ENCODE results near the gene SERPINE2. TPM values are rescaled to one million over a fixed set of nuclear protein-coding genes. Genes with fewer than 3 reads are reported as not detected.
"Not testable (repeated sequence)": the region's sequence is repeated elsewhere in the genome, so short reads cannot be mapped to it uniquely, and the experiment has no call there.

Gene SERPINE2
- total RNA-seq, 2 donors from 2014 or later, result 14.9 to 52.8 TPM

DNA sequence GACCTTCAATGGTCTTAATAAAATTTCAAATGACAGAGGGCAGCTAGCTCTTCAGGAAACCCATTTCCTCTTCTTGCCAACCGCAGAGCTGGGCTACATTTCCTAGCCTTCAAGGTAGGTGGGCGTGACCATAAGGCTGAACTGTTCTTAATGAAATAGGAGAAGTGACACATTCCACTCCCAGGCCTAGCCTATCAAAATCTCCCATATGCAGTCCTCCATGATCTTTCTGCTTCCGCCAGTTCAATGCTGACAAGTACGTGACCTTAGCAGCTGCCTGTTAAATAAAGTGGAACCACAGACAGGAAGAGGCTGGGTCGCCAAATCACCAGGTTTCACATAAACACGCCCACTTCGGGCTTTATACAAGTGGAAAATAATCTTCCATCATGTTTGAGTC lies 13.2 kb downstream of the SERPINE2 start:
- intact Hi-C loops (cut with DNase I), result no loop called here
- ATAC-seq (peak in 1 of 2 donors; percentile 30), DNase-seq (no peak)

DNA sequence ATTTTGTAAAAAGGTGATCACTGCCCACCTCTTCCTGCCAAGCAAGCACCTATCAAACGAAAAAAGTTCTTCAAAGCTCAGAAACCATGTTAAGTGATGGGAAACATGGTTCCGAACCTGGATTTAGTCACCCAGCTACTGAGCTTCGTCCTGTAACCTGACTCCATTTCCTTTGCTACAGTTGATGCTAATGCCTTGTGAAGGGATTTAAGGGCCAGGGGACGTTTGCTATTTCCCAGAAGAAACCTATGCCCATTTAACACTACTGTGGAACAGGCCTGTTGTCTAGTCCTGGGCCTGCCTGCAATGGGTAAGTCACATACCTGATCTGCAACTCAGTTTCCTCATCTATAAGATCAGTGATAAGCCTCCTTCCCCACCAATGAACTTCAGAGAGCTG lies 14.8 kb downstream of the SERPINE2 start:
- DNase-seq (no peak), ATAC-seq (no peak)
- intact Hi-C loops (cut with DNase I), result no loop called here

DNA sequence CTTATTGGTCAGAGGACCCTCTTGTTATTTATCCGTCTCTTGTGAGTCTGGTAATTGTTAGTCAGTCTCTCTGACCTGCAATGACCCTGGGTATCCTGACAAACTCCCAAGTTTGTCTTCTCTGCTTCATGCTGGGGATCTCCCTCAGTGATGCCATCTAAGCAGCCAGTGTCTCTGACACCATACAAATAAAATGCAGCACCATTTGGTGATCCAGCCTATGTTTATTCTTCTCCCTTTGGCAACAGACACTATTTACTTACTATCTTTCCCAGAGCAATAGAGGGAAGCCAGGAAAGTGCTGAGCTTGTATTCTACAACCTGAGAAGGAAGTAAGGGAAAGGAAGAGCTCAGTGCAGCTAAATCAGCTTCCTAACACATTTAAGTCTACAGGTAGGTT lies 15.9 kb downstream of the SERPINE2 start:
- DNase-seq, result no peak
- intact Hi-C loops (cut with DNase I), result no loop called here

DNA sequence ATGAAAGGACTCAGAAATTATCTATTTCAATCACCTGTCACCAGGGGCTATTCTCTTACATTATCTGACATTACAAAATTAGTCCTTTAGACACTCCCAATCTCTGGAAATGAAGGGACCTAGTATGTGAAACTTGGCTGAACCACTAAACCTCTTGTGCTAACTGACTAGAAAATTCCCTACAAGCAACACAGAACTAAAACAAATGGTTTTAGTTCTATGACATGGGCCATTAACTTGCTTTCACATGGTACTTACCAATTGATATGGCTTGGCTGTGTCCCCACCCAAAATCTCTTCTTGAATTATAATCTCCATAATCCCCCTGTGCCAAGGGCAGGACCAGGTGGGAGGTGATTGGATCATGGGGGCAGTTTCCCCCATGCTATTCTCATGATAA lies 16.6 kb downstream of the SERPINE2 start:
- intact Hi-C loops (cut with DNase I), result no loop called here
- no peak for ATAC-seq
- DNase-seq, result no peak

More for the DNA sequence above, 15.9 kb downstream of the SERPINE2 start:
- ATAC-seq, result no peak

DNA sequence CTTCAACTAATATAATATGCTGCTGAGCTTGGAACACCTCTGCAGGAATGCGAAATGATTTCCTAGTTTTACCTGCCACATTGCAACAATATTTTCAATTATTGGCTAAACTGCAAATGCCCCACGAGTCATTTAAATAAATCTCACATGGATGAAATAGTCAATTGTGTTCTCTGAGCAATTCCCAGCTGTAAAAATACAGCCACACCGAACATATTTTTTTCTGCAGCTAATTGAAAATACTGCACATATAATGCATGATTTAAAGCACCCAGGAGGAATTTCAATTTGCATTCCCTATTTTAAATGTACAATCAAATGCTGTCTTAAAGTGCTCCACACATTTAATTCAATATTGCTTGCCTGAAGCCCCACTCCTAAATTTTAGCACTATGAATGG lies 18.6 kb downstream of the SERPINE2 start:
- intact Hi-C loops (cut with DNase I), result no loop called here
- ATAC-seq, result no peak

DNA sequence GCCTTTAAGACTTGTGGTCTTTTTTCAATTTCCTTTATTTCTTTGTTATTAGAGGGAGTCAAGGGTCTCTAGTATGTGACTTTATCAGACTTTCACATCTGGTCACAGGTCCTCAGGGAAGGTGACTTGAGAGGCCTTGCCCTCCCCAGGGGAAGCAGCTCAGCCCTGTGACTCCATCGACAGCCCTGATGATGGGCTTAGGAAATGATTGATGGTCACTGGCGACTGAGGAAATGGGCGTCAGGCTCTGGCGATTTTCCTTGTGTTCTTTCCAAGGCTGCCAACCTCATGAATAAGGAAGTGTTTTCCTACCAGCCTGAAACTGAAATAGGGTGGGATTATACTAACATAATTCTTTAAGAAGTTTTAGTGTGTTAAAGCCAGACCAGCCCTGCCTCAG lies 21.1 kb downstream of the SERPINE2 start:
- no peak for ATAC-seq
- DNase-seq, result no peak
- intact Hi-C loops (cut with DNase I), result no loop called here

More for the DNA sequence above, 18.6 kb downstream of the SERPINE2 start:
- DNase-seq, result no peak

DNA sequence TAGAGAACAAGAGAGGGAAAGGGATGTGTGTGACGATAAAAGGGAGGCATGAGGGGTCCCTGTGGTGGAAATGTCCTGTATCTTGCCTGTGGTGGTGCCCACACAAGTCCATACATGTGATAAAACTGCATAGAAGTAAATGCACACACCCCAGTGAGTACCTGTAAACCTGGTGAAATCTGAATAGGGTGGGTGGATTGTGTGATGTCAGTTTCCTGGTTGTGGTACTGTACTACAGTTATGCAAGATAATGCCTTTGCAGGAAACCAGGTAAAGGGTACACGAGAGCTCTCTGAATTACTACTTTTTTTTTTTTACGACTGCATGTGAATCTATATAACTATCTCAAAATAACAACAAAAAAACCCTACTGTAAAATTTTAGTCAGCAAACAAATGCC lies 22.1 kb downstream of the SERPINE2 start:
- DNase-seq, result no peak
- intact Hi-C loops (cut with DNase I), result no loop called here

DNA sequence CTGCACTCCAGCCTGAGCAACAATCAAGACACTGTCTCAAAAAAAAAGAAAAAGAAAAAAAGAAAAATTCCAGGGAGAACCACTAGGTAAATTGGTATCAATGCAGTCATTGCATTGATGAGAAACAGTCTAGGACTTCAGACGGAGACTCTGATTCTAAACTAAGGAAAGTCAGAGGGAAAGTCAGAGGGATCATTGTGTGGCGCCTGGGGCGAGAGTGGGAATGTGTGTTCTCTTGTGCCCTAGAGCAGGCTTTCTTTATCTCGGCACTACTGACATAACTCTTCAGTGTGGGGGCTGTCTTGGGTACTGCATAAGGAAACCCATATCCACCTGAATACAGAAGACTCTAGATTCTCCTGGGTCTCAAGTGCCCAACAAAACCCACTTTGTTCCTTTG lies 24.8 kb downstream of the SERPINE2 start:
- no peak for DNase-seq
- intact Hi-C loops (cut with DNase I), result no loop called here
- no peak for ATAC-seq

More for the DNA sequence above, 22.1 kb downstream of the SERPINE2 start:
- ATAC-seq, result no peak

DNA sequence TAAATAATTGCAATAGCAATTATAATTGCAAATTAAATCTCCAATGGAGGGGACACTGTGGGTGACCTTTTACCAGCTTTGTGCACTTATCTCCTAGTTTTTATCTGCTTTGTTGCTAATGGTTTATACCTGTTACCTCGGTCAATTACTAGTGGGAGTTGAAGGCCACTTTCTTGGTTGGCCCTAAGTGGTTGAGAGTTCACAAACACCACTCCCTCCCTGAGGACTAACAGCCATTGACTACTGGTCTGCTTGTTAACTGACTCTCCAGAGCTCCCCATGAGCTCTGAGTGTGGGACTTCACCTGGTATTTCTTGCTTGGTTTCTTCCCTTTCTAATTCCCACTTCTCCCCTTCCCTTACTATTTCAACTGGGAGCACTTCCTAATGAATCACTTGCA lies 27.2 kb downstream of the SERPINE2 start:
- intact Hi-C loops (cut with DNase I), result no loop called here
- DNase-seq, result no peak
- no peak for ATAC-seq

DNA sequence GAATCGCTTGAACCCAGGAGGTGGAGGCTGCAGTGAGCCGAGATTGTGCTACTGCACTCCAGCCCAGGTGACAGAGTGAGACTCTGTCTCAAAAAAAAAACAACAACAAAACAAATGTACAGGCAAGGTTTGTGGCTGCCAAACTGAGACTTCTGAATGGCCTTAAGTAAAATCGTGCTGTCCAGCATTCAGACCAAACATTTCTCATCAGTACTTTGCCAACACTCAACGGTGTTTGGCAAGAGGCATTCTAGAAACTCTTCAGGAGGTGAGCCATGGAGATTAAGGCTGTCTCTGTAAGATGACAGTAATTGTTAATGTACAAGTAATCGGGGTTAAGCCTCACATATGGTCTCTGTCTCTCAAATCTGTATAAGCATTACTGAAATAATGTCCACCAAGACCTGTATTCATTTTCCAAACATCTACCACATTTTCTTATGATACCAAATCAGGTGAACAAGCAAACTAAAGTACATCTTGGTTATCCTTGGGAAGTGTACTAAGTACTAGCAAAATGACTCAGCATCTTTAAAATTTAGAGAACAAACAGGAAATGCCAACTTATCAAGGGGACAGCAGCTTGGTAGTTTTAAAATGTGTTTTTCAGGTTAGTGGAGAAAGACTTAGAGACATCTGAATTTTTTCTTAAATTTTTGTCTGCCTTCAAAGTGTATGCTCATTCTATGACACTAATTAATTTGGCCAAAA lies 29.3 kb downstream of the SERPINE2 start:
- intact Hi-C loops (cut with DNase I), result no loop called here
- DNase-seq (no peak), ATAC-seq (no peak)

DNA sequence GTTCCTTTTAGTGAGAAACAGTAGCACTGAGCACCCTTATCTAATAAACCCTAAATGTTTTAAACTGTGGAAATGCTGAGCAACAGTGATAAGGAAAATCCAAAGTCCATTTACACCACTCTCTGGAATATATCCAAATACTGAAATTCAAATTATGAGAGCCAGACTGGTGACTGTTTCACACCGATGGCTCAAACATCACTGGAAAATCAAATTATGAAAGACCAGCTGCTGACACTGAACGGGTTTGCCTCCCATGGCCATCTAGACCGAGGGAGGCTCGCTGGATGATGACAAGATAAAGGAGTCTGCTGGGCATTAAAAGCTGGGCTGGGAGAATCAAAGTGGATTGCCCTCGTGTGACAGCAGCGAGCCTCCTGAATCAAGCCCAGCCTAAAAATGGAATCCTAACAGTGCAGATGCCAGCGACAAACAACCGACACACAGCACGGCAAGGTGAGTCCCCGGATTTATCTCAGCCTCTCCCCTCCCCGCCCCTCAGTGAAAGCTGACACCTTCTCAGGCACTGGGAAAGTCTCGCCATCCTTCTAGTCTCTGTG lies 30.3 kb downstream of the SERPINE2 start:
- intact Hi-C loops (cut with DNase I), result no loop called here
- DNase-seq (no peak), ATAC-seq (peak; percentile 14 to 24)

DNA sequence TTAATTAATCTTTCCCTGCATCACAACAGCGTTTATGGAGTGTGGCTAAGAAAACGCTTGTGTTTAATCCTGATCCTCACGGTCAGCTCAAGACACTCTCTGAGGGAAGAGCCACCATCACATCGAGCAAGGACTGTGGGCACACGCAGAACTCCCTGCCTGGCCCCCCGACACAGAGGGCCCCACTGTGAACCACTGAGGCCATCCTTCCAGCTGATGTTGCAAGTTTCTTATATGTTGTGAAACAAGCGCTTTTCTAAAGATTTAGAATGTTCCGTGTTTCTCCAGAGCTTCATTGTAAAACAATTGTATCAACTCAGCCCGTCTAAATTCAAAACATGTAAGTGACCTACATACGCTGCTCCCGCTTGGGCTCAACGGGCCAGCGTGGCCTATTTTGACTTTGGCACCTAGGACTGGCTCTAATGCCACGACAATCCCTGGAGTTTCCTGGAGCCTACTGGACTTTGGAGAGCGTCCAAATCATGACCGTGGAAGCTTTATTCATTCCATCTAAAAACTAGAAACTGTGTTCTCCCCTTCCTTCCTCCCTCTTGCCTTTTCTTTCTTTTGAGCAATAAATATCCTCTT lies 34.9 kb downstream of the SERPINE2 start:
- DNase-seq, result peak; percentile 28
- intact Hi-C loops (cut with DNase I), result no loop called here
- ATAC-seq, result peak; percentile 22 to 88

DNA sequence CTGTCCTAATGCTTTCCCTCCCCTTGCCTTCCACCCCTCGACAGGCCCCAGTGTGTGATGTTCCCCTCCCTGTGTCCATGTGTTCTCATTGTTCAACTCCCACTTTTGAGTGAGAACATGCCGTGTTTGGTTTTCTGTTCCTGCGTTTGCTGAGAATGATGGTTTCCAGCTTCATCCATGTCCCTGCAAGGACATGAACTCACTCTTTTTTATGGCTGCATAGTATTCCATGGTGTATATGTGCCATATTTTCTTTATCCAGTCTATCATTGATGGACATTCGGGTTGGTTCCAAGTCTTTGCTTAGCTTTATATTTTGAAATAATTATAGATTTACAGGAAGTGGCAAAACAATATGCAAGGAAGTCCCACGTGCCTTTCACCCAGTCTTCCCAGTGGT lies 38.4 kb downstream of the SERPINE2 start:
- ATAC-seq; DNase-seq; intact Hi-C loops (cut with DNase I): not testable (repeated sequence)

DNA sequence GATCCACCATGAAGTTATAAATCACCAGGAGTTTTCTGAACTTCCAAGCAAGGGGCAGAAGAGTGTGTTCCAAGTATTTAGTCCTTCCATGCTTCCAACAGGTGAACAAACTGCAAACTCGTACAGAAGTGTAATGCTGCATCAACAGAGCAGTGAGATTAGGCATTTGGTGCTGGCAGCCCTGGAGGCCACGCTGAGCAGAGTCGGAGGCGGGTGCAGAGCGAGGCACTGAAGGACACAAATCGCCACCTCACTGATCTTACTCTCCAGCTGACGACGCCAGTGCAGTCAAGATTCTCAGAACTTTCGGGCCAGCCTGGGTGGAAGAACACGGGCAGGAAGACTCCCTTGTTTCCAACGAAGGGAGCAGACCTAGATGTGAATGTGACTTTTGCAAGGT lies 39.2 kb downstream of the SERPINE2 start:
- no peak for ATAC-seq
- no peak for DNase-seq
- intact Hi-C loops (cut with DNase I), result loop anchor here in 1 of 2 donors (10.0 kb wide), 1 partner anchor 365 kb away; no protein-coding TSS in a partner anchor

DNA sequence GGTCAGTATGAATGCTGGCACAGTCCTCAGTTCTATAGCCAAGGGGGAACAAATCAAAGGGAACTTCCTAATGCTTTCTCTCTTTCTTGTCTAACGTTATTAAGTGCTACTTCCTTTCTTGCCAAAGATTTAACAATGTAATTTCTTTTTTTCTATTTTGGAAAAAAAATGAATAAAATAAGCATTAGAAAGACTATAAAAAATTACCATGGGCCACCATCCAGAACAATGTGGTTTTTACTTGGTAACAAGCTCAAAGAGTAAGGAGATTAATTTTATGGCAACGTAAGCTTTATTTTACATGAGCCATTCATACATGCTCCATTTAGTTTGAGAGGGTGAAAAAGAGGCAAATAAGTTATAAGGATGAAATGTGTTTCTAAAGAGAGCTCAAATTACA lies 40.1 kb downstream of the SERPINE2 start:
- DNase-seq (no peak), ATAC-seq (no peak)
- intact Hi-C loops (cut with DNase I), result loop anchor here in 1 of 2 donors (10.0 kb wide), 1 partner anchor 366 kb away; no protein-coding TSS in a partner anchor

DNA sequence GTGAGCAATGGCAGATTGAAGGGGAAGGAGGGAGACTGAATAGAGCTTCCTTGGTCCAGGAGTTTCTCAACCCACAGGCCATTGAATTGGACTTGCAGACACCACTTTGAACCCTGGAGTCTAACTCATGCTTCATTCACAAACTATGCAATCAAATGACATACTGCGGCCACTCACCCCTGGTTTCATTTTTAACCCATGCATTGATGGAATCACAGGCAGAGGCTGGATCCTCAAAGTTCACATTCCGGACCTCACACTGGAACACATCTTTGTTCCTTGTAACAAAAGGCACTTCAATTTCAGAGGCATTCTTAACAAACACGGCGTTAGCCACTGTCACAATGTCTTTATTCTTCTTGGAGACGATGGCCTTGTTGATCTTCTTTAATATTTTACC lies 41.1 kb downstream of the SERPINE2 start:
- DNase-seq (no peak), ATAC-seq (no peak)
- intact Hi-C loops (cut with DNase I), result loop anchor here in 1 of 2 donors (10.0 kb wide), 1 partner anchor 367 kb away; no protein-coding TSS in a partner anchor

DNA sequence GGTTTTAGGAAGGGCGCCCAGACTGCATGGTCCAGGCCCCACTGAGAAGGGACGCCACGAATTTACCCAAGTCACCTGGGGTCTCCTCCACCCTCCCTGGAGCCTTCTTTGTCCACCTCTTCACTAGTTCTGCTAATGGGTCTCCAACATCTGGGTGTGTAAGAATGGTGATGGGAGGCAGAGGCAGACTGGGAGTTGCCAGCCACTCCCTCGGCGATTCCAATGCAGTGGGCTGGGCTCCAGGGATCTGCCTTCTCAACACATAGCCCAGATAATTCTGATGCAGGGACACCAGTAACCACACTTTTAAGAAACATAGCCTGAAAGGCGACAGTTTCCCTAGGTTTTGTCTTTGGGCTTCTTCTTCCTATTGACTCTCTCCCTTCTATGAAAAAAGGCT lies 42.7 kb downstream of the SERPINE2 start:
- intact Hi-C loops (cut with DNase I), result loop anchor here in 1 of 2 donors (10.0 kb wide), 1 partner anchor 368 kb away; no protein-coding TSS in a partner anchor
- ATAC-seq (no peak), DNase-seq (no peak)

DNA sequence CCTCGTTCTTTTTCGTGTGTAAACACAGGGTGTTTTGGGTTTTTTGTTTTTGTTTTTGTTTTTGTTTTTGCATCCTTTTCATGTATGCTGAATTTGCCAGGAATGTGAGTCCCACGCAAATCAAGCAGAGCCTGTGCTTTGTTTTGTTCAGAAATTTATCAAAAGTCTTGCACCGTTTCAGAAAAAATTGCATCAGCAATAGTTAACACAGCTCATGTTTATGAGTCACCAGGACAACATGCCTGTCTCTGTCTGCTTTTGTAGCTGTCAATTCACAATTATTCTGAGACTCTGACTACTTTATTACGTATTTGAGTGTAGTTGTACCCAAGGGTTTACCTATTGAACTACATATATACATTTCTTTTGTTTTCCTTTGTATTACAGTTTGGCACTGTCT lies 43.5 kb downstream of the SERPINE2 start:
- no peak for ATAC-seq
- intact Hi-C loops (cut with DNase I), result loop anchor here in 1 of 2 donors (10.0 kb wide), 1 partner anchor 369 kb away; no protein-coding TSS in a partner anchor
- no peak for DNase-seq

DNA sequence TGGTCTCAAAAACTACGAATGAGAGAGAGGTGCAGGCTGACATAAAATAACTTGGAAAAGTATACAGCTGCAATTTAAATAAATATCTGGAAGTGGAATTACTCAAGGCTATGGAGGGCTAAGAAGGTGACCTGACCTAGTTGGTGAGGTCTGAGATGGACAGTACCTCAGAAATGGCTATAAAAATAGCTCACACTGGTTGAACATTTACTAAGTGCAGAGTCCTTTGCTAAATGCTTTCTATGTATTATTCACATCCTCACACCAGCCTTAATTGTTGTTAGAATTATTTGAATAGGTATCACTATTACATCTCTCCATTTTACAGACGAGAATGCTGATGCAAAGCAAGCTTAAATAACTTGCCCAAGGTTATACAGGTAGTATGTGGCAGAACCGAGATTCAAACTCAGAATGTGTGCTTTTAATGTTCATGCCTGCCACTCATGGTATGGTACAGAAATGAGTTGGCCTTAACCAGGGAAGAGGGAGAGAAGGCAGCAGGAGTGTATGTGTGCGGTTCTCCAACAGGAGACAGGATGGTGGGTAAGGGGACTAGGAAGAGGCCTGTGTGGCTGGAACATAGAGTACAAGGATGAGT lies 44.4 kb downstream of the SERPINE2 start:
- ATAC-seq, result no peak
- no peak for DNase-seq
- intact Hi-C loops (cut with DNase I), result loop anchor here (1.0 to 10.0 kb wide), 4 partner anchors 290 to 783 kb away; no protein-coding TSS in a partner anchor
